Measurements from ENCODE around the gene COL6A1.
A peak's percentile ranks its signal among the peaks of the same experiment; 100 is the strongest.
"Not testable (repeated sequence)": the region's sequence is repeated elsewhere in the genome, so short reads cannot be mapped to it uniquely, and the experiment has no call there.

Gene COL6A1

GRCh38 chr21:45995686-45996179, 14.2 kb downstream of the COL6A1 start:
- DNase-seq (ENCODE audit: low spot score), result peak; percentile 42

GRCh38 chr21:45996311-45997204, 15.0 kb downstream of the COL6A1 start:
- DNase-seq (ENCODE audit: low spot score), result peak; percentile 19

- DNase-seq (ENCODE audit: low spot score), result no peak
Observed at GRCh38 chr21:45997205-45997494, 15.6 kb downstream of the COL6A1 start.

- peak; percentile 24 for DNase-seq (ENCODE audit: low spot score)
Observed at GRCh38 chr21:45997495-45998275, 16.1 kb downstream of the COL6A1 start.

GRCh38 chr21:45998276-45998701, 16.7 kb downstream of the COL6A1 start:
- DNase-seq (ENCODE audit: low spot score), result peak; percentile 14

GRCh38 chr21:45998871-45999580, 17.5 kb downstream of the COL6A1 start:
- DNase-seq (ENCODE audit: low spot score), result peak; percentile 11

GRCh38 chr21:45999581-46000181, 18.1 kb downstream of the COL6A1 start:
- DNase-seq (ENCODE audit: low spot score), result no peak

- peak; percentile 12 for DNase-seq (ENCODE audit: low spot score)
Observed at GRCh38 chr21:46000182-46000730, 18.7 kb downstream of the COL6A1 start.

- DNase-seq (ENCODE audit: low spot score), result peak; percentile 56
Observed at GRCh38 chr21:46000731-46001641, 19.4 kb downstream of the COL6A1 start.

GRCh38 chr21:46001821-46002681, 20.5 kb downstream of the COL6A1 start:
- DNase-seq (ENCODE audit: low spot score), result peak; percentile 5

GRCh38 chr21:46002841-46003574, 21.4 kb downstream of the COL6A1 start:
- peak; percentile 6 for DNase-seq (ENCODE audit: low spot score)

- no peak for DNase-seq (ENCODE audit: low spot score)
Observed at GRCh38 chr21:46003575-46004007, 22.0 kb downstream of the COL6A1 start.

- no peak for DNase-seq (ENCODE audit: low spot score)
Observed at GRCh38 chr21:46004168-46004861, 22.7 kb downstream of the COL6A1 start.

- DNase-seq (ENCODE audit: low spot score), result no peak
Observed at GRCh38 chr21:46005081-46005480, 23.5 kb downstream of the COL6A1 start.

GRCh38 chr21:46005481-46005881, 23.9 kb downstream of the COL6A1 start:
- no peak for DNase-seq (ENCODE audit: low spot score)

- DNase-seq (ENCODE audit: low spot score), result not testable (repeated sequence)
Observed at GRCh38 chr21:46005894-46006546, 24.4 kb downstream of the COL6A1 start.
